ENCODE data around the gene GPC5.

Gene GPC5

DNA sequence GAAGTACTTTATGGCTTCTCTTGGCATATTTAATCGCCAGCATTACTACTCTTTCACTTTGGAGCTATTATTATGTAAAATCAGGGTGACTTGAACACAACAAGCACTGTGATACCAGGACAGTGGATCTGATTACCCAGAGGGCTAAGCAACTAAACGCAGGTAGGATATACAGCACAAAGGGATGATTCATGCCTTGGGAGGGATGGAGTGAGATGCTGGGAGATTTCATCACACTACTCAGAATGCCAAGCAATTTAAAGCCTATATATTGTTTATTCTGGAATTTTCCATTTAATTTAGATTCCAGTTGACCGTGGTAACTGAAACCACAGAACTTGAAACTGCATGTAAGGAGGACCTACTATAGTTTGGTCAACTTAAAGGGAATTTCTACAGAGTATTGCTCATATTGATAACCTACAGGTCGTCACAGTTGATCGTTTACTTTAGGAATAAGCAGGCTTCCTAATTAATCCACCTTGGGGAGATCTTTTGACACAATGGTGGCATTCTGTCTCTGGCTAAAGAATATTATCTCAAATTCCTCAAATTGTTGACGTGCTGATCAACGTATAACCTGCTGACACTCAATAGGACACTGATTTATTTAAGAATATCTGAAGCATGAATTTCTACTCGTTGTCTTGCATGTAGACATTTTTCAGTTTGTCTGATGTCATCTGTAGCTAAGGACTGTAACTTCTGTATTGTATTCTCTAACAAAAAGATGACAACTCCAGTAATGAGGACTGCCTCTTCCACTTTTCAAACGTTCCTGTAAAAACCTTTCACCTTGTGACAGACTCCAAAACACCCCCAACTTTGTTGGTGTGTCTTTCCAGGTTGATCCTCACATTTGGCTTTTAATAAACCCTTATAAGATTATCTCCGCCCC lies 254.2 kb downstream of the GPC5 start:
- TF ChIP-seq, protein P1, sequence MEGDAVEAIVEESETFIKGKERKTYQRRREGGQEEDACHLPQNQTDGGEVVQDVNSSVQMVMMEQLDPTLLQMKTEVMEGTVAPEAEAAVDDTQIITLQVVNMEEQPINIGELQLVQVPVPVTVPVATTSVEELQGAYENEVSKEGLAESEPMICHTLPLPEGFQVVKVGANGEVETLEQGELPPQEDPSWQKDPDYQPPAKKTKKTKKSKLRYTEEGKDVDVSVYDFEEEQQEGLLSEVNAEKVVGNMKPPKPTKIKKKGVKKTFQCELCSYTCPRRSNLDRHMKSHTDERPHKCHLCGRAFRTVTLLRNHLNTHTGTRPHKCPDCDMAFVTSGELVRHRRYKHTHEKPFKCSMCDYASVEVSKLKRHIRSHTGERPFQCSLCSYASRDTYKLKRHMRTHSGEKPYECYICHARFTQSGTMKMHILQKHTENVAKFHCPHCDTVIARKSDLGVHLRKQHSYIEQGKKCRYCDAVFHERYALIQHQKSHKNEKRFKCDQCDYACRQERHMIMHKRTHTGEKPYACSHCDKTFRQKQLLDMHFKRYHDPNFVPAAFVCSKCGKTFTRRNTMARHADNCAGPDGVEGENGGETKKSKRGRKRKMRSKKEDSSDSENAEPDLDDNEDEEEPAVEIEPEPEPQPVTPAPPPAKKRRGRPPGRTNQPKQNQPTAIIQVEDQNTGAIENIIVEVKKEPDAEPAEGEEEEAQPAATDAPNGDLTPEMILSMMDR (conservative IDR thresholded peaks at IDR 0.05) = no peak
- H3K27ac ChIP-seq = no peak overlapping the region

DNA sequence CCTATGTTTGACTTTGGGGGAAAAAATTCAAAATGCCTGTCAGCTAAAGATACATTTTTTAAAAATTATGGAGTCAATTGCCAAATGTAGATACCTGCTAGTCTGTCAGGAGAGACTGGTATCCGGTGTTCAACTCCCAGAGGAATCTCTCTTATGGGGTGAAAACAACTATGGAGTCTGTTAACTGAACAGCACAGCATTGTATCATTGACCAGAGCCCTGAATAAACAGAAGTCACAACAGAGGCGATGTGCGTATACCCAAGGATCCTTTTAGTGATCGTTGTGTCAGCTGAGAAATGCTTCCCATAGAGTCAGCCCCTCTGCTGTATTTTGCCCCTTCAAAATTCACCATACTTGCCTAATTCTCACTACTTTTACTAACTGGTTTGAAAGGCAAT lies 257.3 kb downstream of the GPC5 start:
- no peak overlapping the region for H3K27ac ChIP-seq
- TF ChIP-seq, protein P1 (conservative IDR thresholded peaks at IDR 0.05) = no peak

DNA sequence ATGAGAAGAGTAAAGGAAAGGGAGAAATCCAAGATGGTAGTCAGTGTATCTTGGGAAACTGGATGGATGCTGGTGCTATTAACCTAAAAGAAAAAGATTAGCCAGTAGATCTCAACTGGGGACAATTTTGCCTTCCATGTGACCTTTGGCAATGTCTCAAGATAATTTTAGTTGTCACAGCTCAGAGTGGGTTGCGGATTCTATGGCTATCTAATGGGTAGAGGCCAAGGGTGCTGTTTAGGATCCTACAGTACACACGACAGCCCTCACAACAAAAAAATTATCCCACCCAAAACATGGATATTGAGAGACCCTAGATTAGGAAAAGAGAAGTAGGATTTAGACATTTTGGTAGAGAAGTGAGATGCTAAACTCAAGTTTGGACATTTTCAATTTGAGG lies 258.9 kb downstream of the GPC5 start:
- H3K27ac ChIP-seq = no peak overlapping the region
- TF ChIP-seq, protein P1 (conservative IDR thresholded peaks at IDR 0.05) = no peak

DNA sequence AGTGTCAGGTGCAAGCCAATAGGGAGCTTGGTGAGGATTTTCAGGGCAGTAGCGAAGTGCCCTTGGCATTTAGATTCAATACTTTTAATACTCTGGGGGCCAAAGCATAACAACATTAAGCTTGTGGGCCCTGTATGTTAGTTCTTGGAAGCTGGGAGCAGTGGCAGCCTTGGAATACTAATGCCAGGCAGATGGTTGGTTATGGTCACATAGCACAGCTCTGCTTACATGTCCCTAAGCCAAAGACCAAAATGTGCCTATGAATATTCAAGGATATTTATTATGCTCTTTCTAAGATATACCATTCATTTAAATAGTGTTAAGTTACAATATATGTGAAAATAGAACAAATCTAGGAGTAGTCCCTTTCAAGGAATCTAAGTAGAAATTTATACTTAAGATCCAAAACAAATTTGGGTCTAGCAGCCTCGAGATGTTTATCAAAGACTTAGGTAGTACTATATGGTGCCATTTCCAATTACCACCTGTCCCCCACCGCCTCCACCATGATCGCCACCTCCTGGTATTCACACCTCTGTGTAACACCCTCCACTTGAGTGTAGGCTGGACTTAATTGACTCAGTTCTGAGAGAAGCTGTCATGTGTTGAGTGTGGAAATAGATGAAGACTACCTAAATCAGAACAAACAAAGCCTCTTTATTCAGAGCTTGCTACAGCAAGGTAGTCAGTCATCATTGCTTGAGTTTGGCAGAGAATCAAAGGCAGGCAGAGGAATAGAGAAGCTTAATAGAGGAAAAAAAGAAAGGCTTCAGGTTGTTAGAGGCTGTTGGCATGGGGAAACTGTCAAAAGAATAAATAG lies 261.0 kb downstream of the GPC5 start:
- TF ChIP-seq, protein P1 (conservative IDR thresholded peaks at IDR 0.05) = no peak
- H3K27ac ChIP-seq = no peak overlapping the region

DNA sequence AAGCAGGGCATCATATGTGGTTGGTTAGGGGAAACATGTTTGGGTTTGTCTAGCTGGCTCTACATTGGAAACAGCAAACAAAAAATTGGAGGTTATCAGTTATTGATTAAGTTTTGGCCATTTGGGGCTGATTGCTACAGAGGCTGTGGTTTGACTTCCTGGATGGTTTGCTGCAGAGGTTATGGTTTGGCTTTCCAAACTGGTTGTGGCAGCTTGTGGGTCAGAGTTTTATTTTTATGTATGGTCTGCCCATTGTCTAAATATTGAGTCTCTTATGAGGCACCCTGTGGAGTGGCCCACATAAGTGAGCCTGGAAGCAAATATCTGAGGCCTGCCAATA lies 261.6 kb downstream of the GPC5 start:
- H3K27ac ChIP-seq = no peak overlapping the region
- TF ChIP-seq, protein P1 (conservative IDR thresholded peaks at IDR 0.05) = no peak

DNA sequence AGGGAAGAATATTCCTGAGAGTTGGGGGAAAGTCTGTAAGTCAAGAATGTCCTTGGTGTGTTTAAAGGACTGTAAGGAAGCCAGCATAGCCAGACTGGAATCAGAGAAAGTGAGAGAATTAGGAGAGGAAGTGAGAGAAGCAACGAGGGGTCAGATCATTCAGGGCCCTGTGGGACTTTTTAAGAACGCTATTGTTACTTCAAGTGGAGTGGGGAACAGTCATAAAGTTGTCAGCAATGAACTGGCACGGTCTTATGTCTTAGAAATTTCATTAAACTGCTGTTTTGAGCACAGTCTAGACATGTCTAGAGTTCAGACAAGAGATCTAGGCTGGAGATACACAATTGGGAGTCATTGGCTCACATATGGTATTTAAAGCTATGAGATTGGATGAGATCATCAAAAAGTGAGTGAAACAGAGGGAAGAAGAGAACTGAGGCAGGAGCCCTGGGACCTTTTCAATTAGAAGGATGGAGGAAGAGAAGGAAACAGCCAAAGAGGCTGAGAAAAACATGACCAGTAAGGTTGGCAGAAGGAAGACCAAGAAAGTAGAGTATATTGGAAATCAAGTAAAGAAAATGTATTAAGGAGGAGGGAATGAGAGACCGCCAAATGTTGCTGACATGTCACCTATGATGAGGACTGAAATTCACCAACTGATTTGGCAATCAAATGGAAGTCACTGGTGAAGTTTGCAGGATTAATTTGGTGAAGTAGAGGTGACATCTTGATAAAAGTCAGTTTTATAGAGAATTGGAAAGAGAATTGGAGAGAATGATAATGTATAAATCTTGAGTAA lies 263.5 kb downstream of the GPC5 start:
- no peak overlapping the region for H3K27ac ChIP-seq
- TF ChIP-seq, protein P1 (conservative IDR thresholded peaks at IDR 0.05) = no peak

DNA sequence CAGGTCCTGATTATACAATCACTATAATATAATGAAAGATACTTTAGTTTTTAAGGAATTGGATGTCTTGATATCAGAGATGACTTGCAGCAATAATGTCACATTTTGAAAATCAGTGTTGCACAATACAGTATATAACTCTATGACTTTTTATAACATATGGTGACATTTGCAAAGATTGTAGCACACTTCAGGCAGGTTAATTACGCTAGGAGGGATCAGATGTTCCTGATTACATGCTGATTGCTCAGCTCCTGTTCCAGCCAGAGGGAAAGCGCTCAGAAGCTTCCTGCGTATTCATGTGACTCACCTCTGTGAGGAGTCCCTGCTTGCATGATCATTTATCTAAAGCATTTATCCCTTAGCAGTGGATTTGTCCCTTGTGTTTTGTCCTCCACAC lies 265.6 kb downstream of the GPC5 start:
- TF ChIP-seq, protein P1 (conservative IDR thresholded peaks at IDR 0.05) = no peak
- H3K27ac ChIP-seq = no peak overlapping the region
